Neural crest cell (in vitro differentiated cells): Measurements from ENCODE around the gene TET1. TPM values are rescaled to one million over a fixed set of nuclear protein-coding genes. Genes with fewer than 3 reads are reported as not detected.

Experiments
- DNase-seq: peaks from one replicate; pipeline ENCODE4 v3.0.0; 2021; ENCODE audit warnings: low read depth, mixed read lengths, low spot score
- H3K27ac Mint-ChIP-seq: one replicate; pipeline ENCODE4 v1.8.0; 2021; ENCODE audit warnings: mild to moderate bottlenecking, mixed read lengths; ENCODE audit not compliant: unreplicated experiment
- H3K27me3 Mint-ChIP-seq: 2 replicates; pipeline ENCODE4 v1.8.0; 2021; ENCODE audit warnings: low read depth, mild to moderate bottlenecking, mixed read lengths
- H3K36me3 Mint-ChIP-seq: 2 replicates; pipeline ENCODE4 v1.8.0; 2021; ENCODE audit warnings: low read depth, mild to moderate bottlenecking, mixed read lengths
- H3K4me1 Mint-ChIP-seq: 2 replicates; pipeline ENCODE4 v1.8.0; 2021; ENCODE audit warnings: mixed read lengths
- H3K4me3 Mint-ChIP-seq: one replicate; pipeline ENCODE4 v1.8.0; 2021; ENCODE audit warnings: mild to moderate bottlenecking, mixed read lengths
- H3K9me3 Mint-ChIP-seq: 2 replicates; pipeline ENCODE4 v1.8.0; 2021; ENCODE audit warnings: mixed read lengths
- CTCF ChIP-seq: fragments of 200-600 bp; sonication (generic); conservative IDR thresholded peaks from 2 replicates; pipeline ENCODE4 v1.5.0; 2021; ENCODE audit warnings: antibody characterized with exemption, mild to moderate bottlenecking
- total RNA-seq: library from RNA; stranded (reverse); gene quantifications from 2 replicates; pipeline ENCODE4 v1.2.1, GENCODE V29; 2021

TET1 gene
- total RNA-seq, 1 donor from 2014 or later = 27.7 TPM

GRCh38 chr10:68586606-68587305, 26.6 kb downstream of the TET1 start:
- Mint-ChIP-seq H3K27ac (no peak overlapping the region), H3K4me3 (no peak overlapping the region), H3K4me1 (no peaks in the 10 kb centered on the region), H3K27me3 (no peaks in the 10 kb centered on the region), H3K9me3 (no peaks in the 10 kb centered on the region), H3K36me3 (peaks cover 9% of the 10 kb centered on the region)
- no peak for DNase-seq
- no peak for TF ChIP-seq CTCF

- no peak overlapping the region for H3K4me3 Mint-ChIP-seq
- peaks cover 10% of the 10 kb centered on the region for H3K4me1 Mint-ChIP-seq
- no peak for TF ChIP-seq CTCF
- peaks cover 3% of the 10 kb centered on the region for H3K36me3 Mint-ChIP-seq
- DNase-seq = no peak
- peak overlapping the region; percentile 62 for H3K27ac Mint-ChIP-seq
- H3K27me3 Mint-ChIP-seq = no peaks in the 10 kb centered on the region
- no peaks in the 10 kb centered on the region for H3K9me3 Mint-ChIP-seq
Measured at GRCh38 chr10:68594405-68594804, 34.3 kb downstream of the TET1 start.

GRCh38 chr10:68595513-68595912, 35.4 kb downstream of the TET1 start:
- Mint-ChIP-seq H3K27me3 (no peaks in the 10 kb centered on the region), H3K36me3 (peaks cover 3% of the 10 kb centered on the region), H3K4me1 (peaks cover 21% of the 10 kb centered on the region), H3K27ac (no peak overlapping the region), H3K4me3 (no peak overlapping the region), H3K9me3 (no peaks in the 10 kb centered on the region)
- DNase-seq = no peak
- TF ChIP-seq CTCF = no peak

GRCh38 chr10:68597407-68597806, 37.3 kb downstream of the TET1 start:
- no peaks in the 10 kb centered on the region for H3K9me3 Mint-ChIP-seq
- TF ChIP-seq CTCF = no peak
- peaks cover 37% of the 10 kb centered on the region for H3K4me1 Mint-ChIP-seq
- DNase-seq = no peak
- no peak overlapping the region for H3K4me3 Mint-ChIP-seq
- no peaks in the 10 kb centered on the region for H3K27me3 Mint-ChIP-seq
- H3K27ac Mint-ChIP-seq = no peak overlapping the region
- H3K36me3 Mint-ChIP-seq = peaks cover 3% of the 10 kb centered on the region

GRCh38 chr10:68598978-68599770, 39.0 kb downstream of the TET1 start:
- no peak overlapping the region for H3K27ac Mint-ChIP-seq
- peaks cover 38% of the 10 kb centered on the region for H3K4me1 Mint-ChIP-seq
- no peaks in the 10 kb centered on the region for H3K9me3 Mint-ChIP-seq
- DNase-seq = no peak
- H3K4me3 Mint-ChIP-seq = peak overlapping the region; percentile 90
- TF ChIP-seq CTCF = no peak
- H3K27me3 Mint-ChIP-seq = no peaks in the 10 kb centered on the region
- H3K36me3 Mint-ChIP-seq = peaks cover 4% of the 10 kb centered on the region
